C4-2B (cell line): Measurements from ENCODE around the gene ACBD6.

Experiments used
- CTCF ChIP-seq: fragments of 450-650 bp; conservative IDR thresholded peaks from 2 replicates; pipeline ENCODE4 v1.5.1; 2017; ENCODE audit warnings: mild to moderate bottlenecking
- ZFX ChIP-seq: fragments of 450-650 bp; IDR thresholded peaks from 2 replicates; pipeline ENCODE4 v1.6.1; 2017

DNA sequence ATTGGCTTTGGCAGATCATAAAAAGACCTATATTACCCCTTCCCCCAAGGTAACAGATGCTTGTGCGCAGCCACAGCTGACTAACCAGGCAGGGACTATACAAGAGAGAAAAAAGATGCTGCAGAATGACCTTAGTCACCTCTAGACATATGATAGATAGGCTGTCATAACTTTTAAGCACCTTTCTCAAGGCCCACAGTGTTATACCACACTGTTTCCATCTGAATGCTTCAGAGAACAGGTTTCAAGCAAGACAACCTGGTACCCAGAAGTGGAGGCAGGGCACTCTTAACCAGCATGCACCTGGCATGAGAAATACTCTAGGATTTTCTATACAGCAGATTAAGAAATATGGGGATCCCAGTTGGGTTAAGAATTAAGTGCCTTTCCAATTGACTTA is 43.6 kb upstream of the ACBD6 start:
- TF ChIP-seq CTCF (no peak), ZFX (no peak)
